GM12873 (cell line): ENCODE data around the gene MYH9.

Experiments
- TF ChIP-seq, protein P1 (sequence below): IDR thresholded peaks from 2 replicates; pipeline ENCODE4 v1.5.1; 2012; ENCODE audit warnings: low read depth, mild to moderate bottlenecking, moderate library complexity, low read length, control low read depth; ENCODE audit not compliant: insufficient read depth; ENCODE audit errors: missing control alignments

MYH9 gene

DNA sequence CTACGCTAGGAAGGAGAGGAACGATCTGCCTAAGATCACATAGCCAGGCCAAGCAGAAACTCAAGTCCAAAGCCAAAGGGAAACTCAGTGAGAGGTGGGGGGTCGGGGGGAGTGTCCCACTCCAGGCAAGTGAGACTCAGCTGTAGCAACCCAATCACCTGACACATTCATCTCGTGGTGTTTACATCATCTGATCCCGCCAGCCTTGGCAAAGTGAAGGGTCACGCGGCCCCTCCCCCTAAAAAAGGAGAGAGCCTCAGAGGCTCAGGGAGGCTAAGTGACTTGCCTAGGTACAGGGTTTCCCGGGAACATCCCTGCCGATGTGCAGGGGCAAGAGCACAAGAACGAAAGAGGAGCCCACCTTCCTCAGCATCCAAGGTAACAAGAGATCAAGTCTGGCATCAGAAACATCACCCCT is 21.5 kb downstream of the MYH9 start:
- TF ChIP-seq, protein P1, sequence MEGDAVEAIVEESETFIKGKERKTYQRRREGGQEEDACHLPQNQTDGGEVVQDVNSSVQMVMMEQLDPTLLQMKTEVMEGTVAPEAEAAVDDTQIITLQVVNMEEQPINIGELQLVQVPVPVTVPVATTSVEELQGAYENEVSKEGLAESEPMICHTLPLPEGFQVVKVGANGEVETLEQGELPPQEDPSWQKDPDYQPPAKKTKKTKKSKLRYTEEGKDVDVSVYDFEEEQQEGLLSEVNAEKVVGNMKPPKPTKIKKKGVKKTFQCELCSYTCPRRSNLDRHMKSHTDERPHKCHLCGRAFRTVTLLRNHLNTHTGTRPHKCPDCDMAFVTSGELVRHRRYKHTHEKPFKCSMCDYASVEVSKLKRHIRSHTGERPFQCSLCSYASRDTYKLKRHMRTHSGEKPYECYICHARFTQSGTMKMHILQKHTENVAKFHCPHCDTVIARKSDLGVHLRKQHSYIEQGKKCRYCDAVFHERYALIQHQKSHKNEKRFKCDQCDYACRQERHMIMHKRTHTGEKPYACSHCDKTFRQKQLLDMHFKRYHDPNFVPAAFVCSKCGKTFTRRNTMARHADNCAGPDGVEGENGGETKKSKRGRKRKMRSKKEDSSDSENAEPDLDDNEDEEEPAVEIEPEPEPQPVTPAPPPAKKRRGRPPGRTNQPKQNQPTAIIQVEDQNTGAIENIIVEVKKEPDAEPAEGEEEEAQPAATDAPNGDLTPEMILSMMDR, result no peak

DNA sequence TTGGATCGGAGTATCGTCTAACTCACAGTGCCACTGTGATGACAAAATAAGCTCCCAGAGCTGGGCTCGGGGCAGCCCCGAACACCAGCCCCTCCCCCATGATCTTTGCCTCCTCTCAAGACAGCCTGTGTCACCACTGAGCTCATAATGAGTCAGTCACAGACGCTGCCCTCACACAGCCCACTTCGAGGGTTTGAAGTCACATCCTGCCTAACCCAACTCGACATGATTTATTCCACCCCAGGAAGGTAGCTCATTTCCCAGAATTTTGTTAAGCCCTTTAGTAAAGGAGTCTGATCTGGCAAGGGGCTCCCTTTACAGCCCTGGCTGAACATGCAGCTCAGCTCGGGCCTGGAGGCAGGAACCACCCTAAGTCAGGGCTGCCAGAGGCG is 22.8 kb downstream of the MYH9 start:
- TF ChIP-seq, protein P1, result no peak

DNA sequence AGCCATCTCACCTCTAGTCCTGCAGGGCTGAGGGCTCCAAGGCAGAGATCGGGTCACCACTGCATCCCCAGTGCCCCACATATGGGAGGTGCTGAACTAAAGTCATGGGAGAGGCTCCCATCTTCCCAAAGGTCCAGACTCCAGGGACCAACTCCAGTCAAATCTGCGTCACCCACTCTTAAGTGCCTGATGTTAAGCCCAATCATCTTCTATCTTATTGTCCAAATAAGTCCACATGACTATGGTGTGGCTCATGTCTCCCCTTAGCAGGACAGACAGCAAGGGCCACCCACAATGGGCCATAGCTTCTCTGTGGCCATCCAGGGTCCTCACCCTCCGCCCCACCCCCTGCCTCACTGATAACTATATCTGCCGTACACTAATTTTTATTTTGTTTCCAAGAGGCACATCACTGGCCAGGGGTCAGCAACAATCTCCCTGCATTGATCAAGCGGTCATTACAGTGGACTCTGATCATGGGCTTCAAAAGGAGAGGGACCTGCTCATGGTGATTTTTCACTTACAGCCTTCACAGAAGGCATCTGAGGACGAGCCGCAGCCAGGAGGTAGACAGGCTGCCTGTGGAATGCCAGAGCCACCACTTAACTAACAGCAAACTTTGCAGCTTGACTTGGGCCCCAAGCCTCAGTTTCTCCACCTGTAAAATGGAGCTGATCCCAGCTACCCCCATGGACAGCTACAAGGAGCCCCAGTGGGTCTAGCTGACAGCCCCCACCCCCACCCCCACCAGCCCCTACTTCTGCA is 23.3 kb downstream of the MYH9 start:
- TF ChIP-seq, protein P1, result no peak

DNA sequence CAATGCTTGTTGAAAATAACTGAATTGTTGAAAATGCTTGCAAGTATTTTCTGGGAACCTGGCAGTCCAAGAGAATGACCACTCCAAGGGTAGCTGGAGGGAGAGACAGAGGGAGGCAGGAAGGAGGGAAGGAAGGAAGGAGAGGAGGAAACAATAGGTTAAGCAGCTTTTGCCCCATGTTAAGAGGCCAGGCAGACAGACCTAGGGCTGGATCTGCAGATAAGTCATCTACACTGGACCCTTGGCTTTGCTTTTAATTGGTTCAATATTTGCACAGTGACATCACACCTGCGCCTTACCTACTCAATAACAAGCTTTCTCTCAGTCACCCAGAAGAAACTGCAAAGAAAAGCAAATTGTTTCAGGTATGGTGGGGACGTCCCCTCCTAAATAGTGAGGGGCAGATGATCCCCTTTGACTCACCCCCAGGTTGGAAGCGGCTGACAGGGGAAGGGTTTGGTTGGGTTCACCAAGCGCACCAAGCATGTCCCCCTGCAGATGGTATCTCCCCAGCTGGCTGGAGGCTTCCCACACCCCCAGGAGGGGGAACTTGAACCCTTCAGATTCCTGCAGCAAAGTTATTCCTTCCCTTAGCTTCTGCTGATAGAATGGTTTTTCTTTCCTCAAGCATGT is 24.3 kb downstream of the MYH9 start:
- TF ChIP-seq, protein P1, result no peak

DNA sequence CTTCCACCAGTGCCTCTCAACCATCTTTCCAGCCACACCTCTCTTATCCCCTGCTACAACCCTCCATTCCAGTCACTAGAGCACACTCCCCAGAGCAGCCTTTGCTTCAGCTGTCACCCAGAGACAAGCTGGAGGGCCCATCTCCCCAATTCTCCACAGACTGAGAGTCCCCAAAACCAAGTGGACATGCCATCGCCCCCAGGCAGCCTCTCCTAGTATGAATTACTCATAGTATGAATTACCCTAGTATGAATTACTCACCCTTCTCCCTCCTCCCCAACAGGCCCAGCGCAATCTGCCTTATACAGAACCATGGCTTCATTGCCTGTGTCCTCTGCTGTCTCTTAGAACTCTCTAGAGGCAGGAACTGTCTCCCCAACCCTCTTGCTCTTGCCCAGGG is 24.8 kb downstream of the MYH9 start:
- TF ChIP-seq, protein P1, result no peak

DNA sequence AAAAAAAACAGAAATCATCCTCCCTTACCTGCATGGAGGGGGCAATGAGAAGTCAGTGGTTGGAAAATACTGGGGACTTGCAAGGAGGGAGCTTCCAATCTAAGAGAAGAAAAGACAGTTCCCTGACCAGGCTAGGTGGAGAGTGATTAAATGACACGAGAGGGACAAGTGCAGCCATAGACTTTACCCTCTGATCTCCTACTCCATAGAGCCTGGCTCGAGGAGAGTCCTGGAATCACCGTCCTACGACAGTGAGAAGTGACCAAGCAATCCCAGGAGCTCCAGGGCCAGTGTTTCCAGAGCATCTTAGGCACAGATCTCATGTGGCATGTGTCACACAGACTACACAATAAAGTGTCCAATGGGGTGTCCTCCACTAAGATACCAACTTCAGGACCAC is 25.7 kb downstream of the MYH9 start:
- TF ChIP-seq, protein P1, result no peak

DNA sequence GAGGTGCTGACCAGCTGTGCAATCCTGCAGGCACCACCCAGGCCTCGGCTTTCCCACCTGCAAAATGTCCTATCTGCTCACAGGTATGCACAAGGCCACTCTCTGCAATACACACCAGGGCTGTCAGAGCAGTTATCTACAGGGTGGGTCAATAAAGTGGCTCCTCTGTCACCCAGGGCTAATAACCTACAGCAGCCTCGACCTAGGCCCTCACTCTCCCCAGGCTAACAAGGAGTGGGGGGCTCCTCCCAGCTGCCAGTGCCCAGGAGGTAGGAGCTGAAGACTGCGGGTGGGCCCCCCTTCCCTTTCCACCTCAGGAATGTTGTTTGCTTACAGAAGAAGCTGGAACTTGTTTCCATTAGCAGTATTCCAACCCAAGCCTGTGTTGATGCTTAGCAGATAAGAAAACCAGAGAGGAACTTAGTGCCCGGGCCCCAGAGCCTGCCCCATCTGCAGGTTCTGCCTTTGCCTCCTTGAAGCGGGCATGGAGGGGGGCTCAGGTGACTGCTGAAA is 26.8 kb downstream of the MYH9 start:
- TF ChIP-seq, protein P1, result no peak
